WTC11 (cell line): ENCODE results near the gene ZNF646. TPM values are rescaled to one million over a fixed set of nuclear protein-coding genes. Genes with fewer than 3 reads are reported as not detected.

ENCODE experiments used
- ATAC-seq: fragments of 200-7000 bp; cut with Tn5 transposase; 2 replicates; pipeline ENCODE4 v1.10.0; 2021; ENCODE audit warnings: mild to moderate bottlenecking, moderate library complexity
- CTCF ChIA-PET: fragments of 300-600 bp; sonication (Branson Sonifier 250); formaldehyde crosslinking; loops from one replicate; lab custom pipeline; 2021; ENCODE audit warnings: antibody characterized with exemption; lab: Charles Lee
- POLR2A ChIA-PET: fragments of 350-600 bp; sonication (Branson Sonifier 250); formaldehyde crosslinking; loops from one replicate; lab custom pipeline; 2021; ENCODE audit warnings: antibody characterized with exemption; lab: Charles Lee
- DNase-seq: peaks from one replicate; pipeline ENCODE4 v3.0.0; 2021; ENCODE audit warnings: low spot score
- H3K27ac Mint-ChIP-seq: 2 replicates; pipeline ENCODE4 v1.8.0; 2021; ENCODE audit warnings: mixed read lengths
- H3K27me3 Mint-ChIP-seq: 2 replicates; pipeline ENCODE4 v1.8.0; 2021; ENCODE audit warnings: low read depth, mild to moderate bottlenecking, moderate library complexity, mixed read lengths
- H3K36me3 Mint-ChIP-seq: 2 replicates; pipeline ENCODE4 v1.8.0; 2021; ENCODE audit warnings: mixed read lengths
- H3K4me1 Mint-ChIP-seq: 2 replicates; pipeline ENCODE4 v1.8.0; 2022; ENCODE audit warnings: mixed read lengths
- H3K4me3 Mint-ChIP-seq: 2 replicates; pipeline ENCODE4 v1.8.0; 2021; ENCODE audit warnings: mild to moderate bottlenecking, moderate library complexity, mixed read lengths
- H3K9me3 Mint-ChIP-seq: 2 replicates; pipeline ENCODE4 v1.8.0; 2021; ENCODE audit warnings: mixed read lengths
- ATF3 ChIP-seq: sonication (generic); formaldehyde crosslinking; conservative IDR thresholded peaks from 2 replicates; pipeline ENCODE4 v1.8.1; 2022; ENCODE audit warnings: mild to moderate bottlenecking, missing genetic modification reagents
- CBFB ChIP-seq: sonication (generic); formaldehyde crosslinking; IDR thresholded peaks from 2 replicates; pipeline ENCODE4 v1.8.1; 2022; ENCODE audit warnings: mild to moderate bottlenecking, low read depth, missing genetic modification reagents
- CTCF ChIP-seq: fragments of 200-600 bp; IDR thresholded peaks from 2 replicates; pipeline ENCODE4 v1.8.0; 2022; ENCODE audit warnings: antibody characterized with exemption
- FOXJ3 ChIP-seq: sonication (generic); formaldehyde crosslinking; IDR thresholded peaks from 2 replicates; pipeline ENCODE4 v1.9.0; 2021; ENCODE audit warnings: missing genetic modification reagents, mild to moderate bottlenecking, borderline replicate concordance
- FOXP1 ChIP-seq: sonication (generic); formaldehyde crosslinking; IDR thresholded peaks from 2 replicates; pipeline ENCODE4 v1.8.0; 2022; ENCODE audit warnings: missing genetic modification reagents, mild to moderate bottlenecking, moderate library complexity, borderline replicate concordance
- GRHL2 ChIP-seq: fragments of 250-450 bp; sonication (Bioruptor Pico); IDR thresholded peaks from 2 replicates; pipeline ENCODE4 v1.8.0; 2022; ENCODE audit warnings: mild to moderate bottlenecking, moderate library complexity; ENCODE audit not compliant: insufficient replicate concordance, severe bottlenecking
- KAT7 ChIP-seq: sonication (generic); formaldehyde crosslinking; IDR thresholded peaks from 2 replicates; pipeline ENCODE4 v1.8.1; 2023; ENCODE audit warnings: missing genetic modification reagents, mild to moderate bottlenecking, borderline replicate concordance
- PREB ChIP-seq: sonication (generic); formaldehyde crosslinking; IDR thresholded peaks from 2 replicates; pipeline ENCODE4 v1.8.1; 2022; ENCODE audit warnings: mild to moderate bottlenecking, missing genetic modification reagents, moderate library complexity, borderline replicate concordance
- RORB ChIP-seq: fragments of 250-450 bp; sonication (Bioruptor Pico); IDR thresholded peaks from 2 replicates; pipeline ENCODE4 v1.9.0; 2021; ENCODE audit warnings: mild to moderate bottlenecking
- SP1 ChIP-seq: sonication (generic); formaldehyde crosslinking; conservative IDR thresholded peaks from 2 replicates; pipeline ENCODE4 v1.8.1; 2022; ENCODE audit warnings: missing genetic modification reagents
- TCF7 ChIP-seq: sonication (generic); formaldehyde crosslinking; IDR thresholded peaks from 2 replicates; pipeline ENCODE4 v1.8.0; 2022; ENCODE audit warnings: mild to moderate bottlenecking, low read depth, missing genetic modification reagents, moderate library complexity
- TEAD4 ChIP-seq: sonication (generic); formaldehyde crosslinking; IDR thresholded peaks from 2 replicates; pipeline ENCODE4 v1.8.0; 2022; ENCODE audit warnings: mild to moderate bottlenecking, missing genetic modification reagents
- ZMAT4 ChIP-seq: fragments of 250-450 bp; sonication (Bioruptor Pico); IDR thresholded peaks from 2 replicates; pipeline ENCODE4 v1.9.0; 2021; ENCODE audit warnings: mild to moderate bottlenecking
- ZNF138 ChIP-seq: sonication (generic); formaldehyde crosslinking; conservative IDR thresholded peaks from 2 replicates; pipeline ENCODE4 v1.8.1; 2022; ENCODE audit warnings: mild to moderate bottlenecking, moderate library complexity, missing genetic modification reagents
- ZNF219 ChIP-seq: sonication (generic); formaldehyde crosslinking; IDR thresholded peaks from 2 replicates; pipeline ENCODE4 v1.8.0; 2023; ENCODE audit warnings: missing genetic modification reagents, mild to moderate bottlenecking, borderline replicate concordance
- ZNF232 ChIP-seq: sonication (generic); formaldehyde crosslinking; IDR thresholded peaks from 2 replicates; pipeline ENCODE4 v1.8.0; 2022; ENCODE audit warnings: mild to moderate bottlenecking, missing genetic modification reagents
- ZNF317 ChIP-seq: sonication (generic); formaldehyde crosslinking; IDR thresholded peaks from 2 replicates; pipeline ENCODE4 v1.8.1; 2023; ENCODE audit warnings: low read depth, mild to moderate bottlenecking, moderate library complexity, missing genetic modification reagents, borderline replicate concordance
- ZNF416 ChIP-seq: fragments of 250-450 bp; sonication (Bioruptor Pico); IDR thresholded peaks from 2 replicates; pipeline ENCODE4 v1.9.0; 2021; ENCODE audit warnings: mild to moderate bottlenecking, inconsistent platforms
- ZNF671 ChIP-seq: fragments of 250-450 bp; sonication (Bioruptor Pico); IDR thresholded peaks from 2 replicates; pipeline ENCODE4 v1.8.0; 2021; ENCODE audit warnings: mild to moderate bottlenecking
- total RNA-seq: library from RNA; stranded (reverse); gene quantifications from 3 replicates; pipeline ENCODE4 v1.2.3, GENCODE V29; 2021

The ZNF646 gene
- total RNA-seq, 1 experiment from 2014 or later = 29.3 TPM

GRCh38 chr16:31112711-31113110 is 38.5 kb downstream of the ZNF646 start:
- no peaks in the 10 kb centered on the region for H3K9me3 Mint-ChIP-seq
- H3K27ac Mint-ChIP-seq = no peak overlapping the region
- POLR2A ChIA-PET = no interaction called here
- ATAC-seq (no peak), DNase-seq (no peak)
- H3K27me3 Mint-ChIP-seq = no peaks in the 10 kb centered on the region
- CTCF ChIA-PET = no interaction called here
- H3K36me3 Mint-ChIP-seq = peaks cover 30% of the 10 kb centered on the region
- no peak for TF ChIP-seq PREB
- TF ChIP-seq TEAD4 (CRISPR knock-in tag) = no peak
- TF ChIP-seq RORB (CRISPR knock-in tag) = no peak
- no peak for TF ChIP-seq ATF3 (CRISPR knock-in tag)
- no peak for TF ChIP-seq ZNF317 (CRISPR knock-in tag)
- no peak for TF ChIP-seq ZNF416
- H3K4me3 Mint-ChIP-seq = no peak overlapping the region
- peaks cover 4% of the 10 kb centered on the region; the same call in 1 of the 2 replicates for H3K4me1 Mint-ChIP-seq

GRCh38 chr16:31113121-31114120 is 39.2 kb downstream of the ZNF646 start:
- Mint-ChIP-seq H3K27me3 (no peaks in the 10 kb centered on the region), H3K4me3 (no peak overlapping the region), H3K27ac (no peak overlapping the region), H3K4me1 (peaks cover 6% of the 10 kb centered on the region), H3K9me3 (no peaks in the 10 kb centered on the region), H3K36me3 (peaks cover 30% of the 10 kb centered on the region)
- CTCF ChIA-PET = no interaction called here
- DNase-seq (no peak), ATAC-seq (no peak)
- POLR2A ChIA-PET = no interaction called here
- TF ChIP-seq ZNF138 (CRISPR knock-in tag) = no peak
- TF ChIP-seq GRHL2 (CRISPR knock-in tag) = no peak
- TF ChIP-seq TCF7 (CRISPR knock-in tag) = no peak

- Mint-ChIP-seq H3K9me3 (no peaks in the 10 kb centered on the region), H3K36me3 (peaks cover 36% of the 10 kb centered on the region), H3K4me1 (peaks cover 11% of the 10 kb centered on the region), H3K4me3 (no peak overlapping the region; the same call in 1 of the 2 replicates), H3K27ac (no peak overlapping the region), H3K27me3 (no peaks in the 10 kb centered on the region)
- CTCF ChIA-PET = no interaction called here
- TF ChIP-seq FOXJ3 (CRISPR knock-in tag) (no peak), ATF3 (CRISPR knock-in tag) (no peak), TCF7 (CRISPR knock-in tag) (no peak), ZNF671 (no peak)
- DNase-seq = no peak
- ATAC-seq = no peak
- POLR2A ChIA-PET = no interaction called here
These were observed 40.2 kb downstream of the ZNF646 start for GRCh38 chr16:31114468-31114867.

- Mint-ChIP-seq H3K4me1 (peaks cover 16% of the 10 kb centered on the region), H3K9me3 (no peaks in the 10 kb centered on the region), H3K36me3 (peaks cover 33% of the 10 kb centered on the region), H3K27ac (peak within 1 kb of the TSS; percentile 80), H3K4me3 (peak within 1 kb of the TSS; percentile 83), H3K27me3 (no peaks in the 10 kb centered on the region)
- CTCF ChIA-PET = interaction anchor here (0.6 to 2.9 kb wide), 28 partner anchors 9 to 338 kb away, joined by 3 to 58 read pairs (median 4); partner anchors contain the start of genes FUS, HSD3B7, PRSS8 and PYCARD
- ATAC-seq = peak; percentile 93
- peak; percentile 96 for DNase-seq
- POLR2A ChIA-PET = interaction anchor here (0.6 to 2.1 kb wide), 22 partner anchors 8 to 342 kb away, joined by 3 to 37 read pairs (median 4); partner anchors contain the start of genes FUS, PRSS8, PYCARD and TRIM72
- TF ChIP-seq CTCF (no peak), CBFB (no peak), PREB (no peak), ZNF416 (no peak), ZNF219 (0 out of 2 replicates have a peak, but pooled peaks have one; percentile 37), FOXP1 (CRISPR knock-in tag) (0 out of 2 replicates have a peak, but pooled peaks have one; percentile 40), ZMAT4 (CRISPR knock-in tag) (no peak), SP1 (CRISPR knock-in tag) (peak; percentile 97), KAT7 (CRISPR knock-in tag) (no peak), ZNF232 (CRISPR knock-in tag) (no peak)
These were observed 43.4 kb downstream of the ZNF646 start, which contains the start of gene KAT8 for GRCh38 chr16:31117384-31118222. Gene KAT8, plus strand, starts transcription at chr16:31117664. Its CDS starts 18 bp downstream, at chr16:31117682.
